Vagina (tissue), 2 donors: ENCODE measurements around the gene SLC9A6.

ENCODE experiments used
- POLR2A ChIP-seq, 2 donors: fragments of 450-650 bp; IDR thresholded peaks; one replicate each; pipeline ENCODE4 v1.6.1; 2017; ENCODE audit warnings: antibody characterized with exemption in 2 of 2, mild to moderate bottlenecking in 2 of 2, moderate library complexity in 2 of 2
- POLR2AphosphoS5 ChIP-seq, 2 donors: sonication (generic); formaldehyde crosslinking; IDR thresholded peaks; one replicate each; pipeline ENCODE4 v1.9.0; 2017; ENCODE audit warnings: antibody characterized with exemption in 2 of 2, mild to moderate bottlenecking in 2 of 2, low read depth in 1 of 2; ENCODE audit not compliant: insufficient read depth in 1 of 2
- TF ChIP-seq, protein P1 (sequence below), 3 experiments: fragments of 450-650 bp in 2 of 3; fragments of 200-600 bp in 1 of 3; sonication (generic) in 1 of 3; IDR thresholded peaks; one replicate each; pipeline ENCODE4 v1.5.1; 2017 to 2019; ENCODE audit warnings: antibody characterized with exemption in 3 of 3, mild to moderate bottlenecking in 2 of 3, moderate library complexity in 2 of 3

DNA sequence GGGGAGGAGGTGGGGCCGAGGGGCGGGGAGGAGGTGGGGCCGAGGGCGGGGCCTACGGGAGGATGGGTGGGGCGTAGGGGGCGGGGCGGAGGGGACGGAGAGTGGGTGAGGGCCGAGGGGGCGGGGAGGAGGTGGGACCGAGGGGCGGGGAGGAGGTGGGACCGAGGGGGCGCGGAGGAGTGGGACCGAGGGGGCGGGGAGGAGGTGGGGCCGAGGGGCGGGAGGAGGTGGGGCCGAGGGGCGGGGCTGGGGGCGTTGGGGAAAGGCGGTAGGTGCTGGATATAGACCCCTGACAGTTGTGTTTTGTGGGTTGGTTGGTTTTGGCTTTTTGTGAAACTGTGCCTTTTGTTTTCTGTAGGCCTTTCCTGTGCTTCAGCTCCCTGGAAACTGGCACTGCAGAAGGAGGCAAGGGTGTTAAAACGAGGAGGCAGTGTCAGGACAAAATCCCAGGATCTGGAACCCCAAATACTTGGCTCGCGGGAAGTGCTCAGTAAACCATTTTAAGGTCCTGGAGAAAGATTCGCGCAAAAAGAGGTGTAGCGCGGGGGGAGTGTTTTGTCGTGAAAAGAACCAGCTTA is 10.9 kb upstream of the SLC9A6 start:
- TF ChIP-seq, protein P1, sequence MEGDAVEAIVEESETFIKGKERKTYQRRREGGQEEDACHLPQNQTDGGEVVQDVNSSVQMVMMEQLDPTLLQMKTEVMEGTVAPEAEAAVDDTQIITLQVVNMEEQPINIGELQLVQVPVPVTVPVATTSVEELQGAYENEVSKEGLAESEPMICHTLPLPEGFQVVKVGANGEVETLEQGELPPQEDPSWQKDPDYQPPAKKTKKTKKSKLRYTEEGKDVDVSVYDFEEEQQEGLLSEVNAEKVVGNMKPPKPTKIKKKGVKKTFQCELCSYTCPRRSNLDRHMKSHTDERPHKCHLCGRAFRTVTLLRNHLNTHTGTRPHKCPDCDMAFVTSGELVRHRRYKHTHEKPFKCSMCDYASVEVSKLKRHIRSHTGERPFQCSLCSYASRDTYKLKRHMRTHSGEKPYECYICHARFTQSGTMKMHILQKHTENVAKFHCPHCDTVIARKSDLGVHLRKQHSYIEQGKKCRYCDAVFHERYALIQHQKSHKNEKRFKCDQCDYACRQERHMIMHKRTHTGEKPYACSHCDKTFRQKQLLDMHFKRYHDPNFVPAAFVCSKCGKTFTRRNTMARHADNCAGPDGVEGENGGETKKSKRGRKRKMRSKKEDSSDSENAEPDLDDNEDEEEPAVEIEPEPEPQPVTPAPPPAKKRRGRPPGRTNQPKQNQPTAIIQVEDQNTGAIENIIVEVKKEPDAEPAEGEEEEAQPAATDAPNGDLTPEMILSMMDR (IDR thresholded peaks at IDR 0.05): no peak
- TF ChIP-seq POLR2AphosphoS5 (IDR thresholded peaks at IDR 0.05; ENCODE audit: insufficient read depth in 1 of 2, low read depth in 1 of 2) (no peak), POLR2A (IDR thresholded peaks at IDR 0.05) (no peak)
